Mesenchymal stem cell (in vitro differentiated cells and primary cell): Measurements from ENCODE around the gene PPP1R9A.

Experiments
- DNase-seq: peaks from one replicate; pipeline ENCODE4 v3.0.0-alpha.2; 2013
- H2AFZ ChIP-seq: one replicate; pipeline ENCODE4 v1.6.1; 2013; ENCODE audit warnings: low read depth, mild to moderate bottlenecking, control low read depth, inconsistent platforms, low read length, moderate library complexity
- H2AK5ac ChIP-seq: 2 replicates; pipeline ENCODE4 v1.6.1; 2013; ENCODE audit warnings: low read length, moderate library complexity, mild to moderate bottlenecking, inconsistent platforms; ENCODE audit not compliant: severe bottlenecking
- H2BK120ac ChIP-seq: one replicate; pipeline ENCODE4 v1.6.1; 2013; ENCODE audit warnings: low read depth, mild to moderate bottlenecking, inconsistent platforms, low read length, moderate library complexity
- H2BK12ac ChIP-seq, 2 experiments: one replicate each; pipeline ENCODE4 v1.6.1; 2013; ENCODE audit warnings: inconsistent platforms in 2 of 2, low read length in 2 of 2, mild to moderate bottlenecking in 2 of 2, moderate library complexity in 2 of 2, control low read depth in 1 of 2
- H2BK15ac ChIP-seq: one replicate; pipeline ENCODE4 v1.6.1; 2013; ENCODE audit warnings: mild to moderate bottlenecking, low read depth, inconsistent platforms; ENCODE audit not compliant: poor library complexity, severe bottlenecking
- H2BK5ac ChIP-seq: 2 replicates; pipeline ENCODE4 v1.6.1; 2013; ENCODE audit warnings: low read depth, mild to moderate bottlenecking, low read length, control low read depth, inconsistent platforms; ENCODE audit not compliant: poor library complexity, severe bottlenecking
- H3K14ac ChIP-seq, 2 experiments: one replicate each; pipeline ENCODE4 v1.6.1; 2013; ENCODE audit warnings: inconsistent platforms in 2 of 2, low read length in 2 of 2, control low read depth in 1 of 2, mild to moderate bottlenecking in 1 of 2, moderate library complexity in 1 of 2
- H3K18ac ChIP-seq, 2 experiments: one replicate each; pipeline ENCODE4 v1.6.1; 2013; ENCODE audit warnings: inconsistent platforms in 2 of 2, low read length in 2 of 2, control low read depth in 1 of 2, low read depth in 1 of 2, mild to moderate bottlenecking in 1 of 2
- H3K23ac ChIP-seq, 2 experiments: one replicate each; pipeline ENCODE4 v1.6.1; 2013; ENCODE audit warnings: inconsistent platforms in 2 of 2, low read length in 2 of 2, mild to moderate bottlenecking in 2 of 2, moderate library complexity in 2 of 2, control low read depth in 1 of 2
- H3K27ac ChIP-seq: 2 replicates; pipeline ENCODE4 v1.5.1; 2013; ENCODE audit warnings: mild to moderate bottlenecking, moderate library complexity, low read length, control low read depth, inconsistent platforms; ENCODE audit not compliant: poor library complexity, severe bottlenecking
- H3K27me3 ChIP-seq, 2 experiments: 2 replicates each; pipeline versions ENCODE4 v1.6.1 to v1.7.0; 2013; ENCODE audit warnings: low read length in 2 of 2, mild to moderate bottlenecking in 2 of 2, moderate library complexity in 2 of 2, control low read depth in 1 of 2, inconsistent platforms in 1 of 2; ENCODE audit not compliant: control insufficient read depth in 1 of 2, insufficient read depth in 1 of 2
- H3K36me3 ChIP-seq, 2 experiments: 2 replicates each; pipeline versions ENCODE4 v1.6.1 to v1.7.0; 2013; ENCODE audit warnings: low read length in 2 of 2, control low read depth in 1 of 2, inconsistent platforms in 1 of 2, low read depth in 1 of 2, mild to moderate bottlenecking in 1 of 2; ENCODE audit not compliant: insufficient read depth in 2 of 2, control insufficient read depth in 1 of 2
- H3K4ac ChIP-seq, 2 experiments: one replicate each; pipeline ENCODE4 v1.6.1; 2013; ENCODE audit warnings: inconsistent platforms in 2 of 2, low read length in 2 of 2, mild to moderate bottlenecking in 2 of 2, moderate library complexity in 2 of 2, control low read depth in 1 of 2, low read depth in 1 of 2
- H3K4me1 ChIP-seq: 2 replicates; pipeline ENCODE4 v1.6.1; 2013; ENCODE audit warnings: low read depth, low read length, control low read depth; ENCODE audit not compliant: control insufficient read depth, insufficient read depth
- H3K4me2 ChIP-seq: 2 replicates; pipeline ENCODE4 v1.6.1; 2013; ENCODE audit warnings: low read length, mild to moderate bottlenecking, inconsistent platforms; ENCODE audit not compliant: poor library complexity, severe bottlenecking
- H3K4me3 ChIP-seq, 2 experiments: 2 replicates each; pipeline versions ENCODE4 v1.5.1 to v1.7.0; 2013; ENCODE audit warnings: low read length in 2 of 2, mild to moderate bottlenecking in 2 of 2, control low read depth in 1 of 2, low read depth in 1 of 2; ENCODE audit not compliant: insufficient read depth in 1 of 2
- H3K79me1 ChIP-seq: replicated peaks from 2 replicates; pipeline ENCODE4 v1.6.1; 2013; ENCODE audit warnings: mild to moderate bottlenecking, control low read depth, low read length, inconsistent platforms; ENCODE audit not compliant: poor library complexity, severe bottlenecking
- H3K9ac ChIP-seq: 2 replicates; pipeline ENCODE4 v1.7.0; 2013; ENCODE audit warnings: mild to moderate bottlenecking, low read length, moderate library complexity
- H3K9me3 ChIP-seq: 2 replicates; pipeline ENCODE4 v1.7.0; 2013; ENCODE audit warnings: mild to moderate bottlenecking, low read length; ENCODE audit not compliant: control insufficient read depth
- H4K8ac ChIP-seq: one replicate; pipeline ENCODE4 v1.6.1; 2013; ENCODE audit warnings: inconsistent platforms, mild to moderate bottlenecking, low read length, moderate library complexity
- H4K91ac ChIP-seq: one replicate; pipeline ENCODE4 v1.6.1; 2013; ENCODE audit warnings: mild to moderate bottlenecking, low read length, inconsistent platforms
- WGBS: methylation state at CpG from one replicate; pipeline ENCODE4 v1.1.7; 2013; ENCODE audit warnings: mixed read lengths; 5-methylcytosine and 5-hydroxymethylcytosine counted together

Gene PPP1R9A

DNA sequence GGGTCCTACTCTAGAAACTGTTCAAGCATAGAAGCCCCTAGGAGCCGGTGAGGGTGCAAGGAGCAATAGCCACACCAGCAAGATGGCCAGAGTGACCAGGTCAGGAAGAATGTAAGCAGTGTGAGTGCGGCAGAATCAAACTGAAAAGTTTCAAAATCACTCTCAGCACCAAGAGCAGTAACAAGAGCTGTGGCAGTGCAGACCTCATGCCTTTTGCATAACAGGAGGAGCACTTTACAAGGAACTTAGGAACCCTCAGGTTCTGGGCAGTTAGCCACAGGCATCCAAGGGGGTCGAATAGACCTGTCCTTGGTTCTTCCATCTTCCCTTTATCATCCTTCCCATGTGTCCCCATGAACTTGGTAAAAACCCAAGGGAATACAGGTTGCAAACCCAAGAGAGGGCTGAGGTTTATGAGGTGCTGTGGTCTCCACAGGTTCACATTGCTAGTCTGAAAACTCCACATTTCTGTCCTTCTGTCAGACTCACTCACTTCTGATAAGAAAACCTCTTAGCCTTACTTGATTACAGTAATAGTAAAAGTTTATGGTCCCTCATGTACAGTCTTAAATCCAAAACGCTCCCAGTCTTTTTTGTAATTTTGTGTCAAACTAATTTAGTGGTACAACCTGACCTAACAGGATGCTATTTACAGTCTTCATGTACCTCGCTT is 338.6 kb downstream of the PPP1R9A start:
- Histone ChIP-seq H3K36me3 (no peaks in the 10 kb centered on the region), H2BK15ac (no peak overlapping the region), H4K91ac (no peak overlapping the region), H3K14ac (no peak overlapping the region), H3K79me1 (no peaks in the 10 kb centered on the region), H2BK5ac (no peak overlapping the region), H2AK5ac (no peak overlapping the region), H3K9ac (peak overlapping the region; percentile 78), H4K8ac (no peak overlapping the region), H3K27me3 (peaks cover 0 to 3% of the 10 kb centered on the region in 2 experiments), H2BK12ac (no peak overlapping the region), H2BK120ac (no peak overlapping the region), H3K4me2 (no peak overlapping the region), H2AFZ (no peak overlapping the region), H3K23ac (no peak overlapping the region), H3K4ac (no peak overlapping the region), H3K4me1 (peaks cover 2% of the 10 kb centered on the region), H3K18ac (no peak overlapping the region), H3K27ac (no peak overlapping the region), H3K4me3 (peak overlapping the region in 1 of 2 experiments; percentile 69), H3K9me3 (no peaks in the 10 kb centered on the region)
- DNase-seq: no peak
- 74% methylated on average over 5 of the region's 5 CpGs for WGBS

GRCh38 chr7:95246831-95247370 is 339.5 kb downstream of the PPP1R9A start:
- Histone ChIP-seq H3K4me2 (peak overlapping the region; percentile 74), H3K23ac (no peak overlapping the region), H3K18ac (peak overlapping the region in 1 of 2 experiments; percentile 70), H3K27me3 (peaks cover 0 to 3% of the 10 kb centered on the region in 2 experiments), H2BK12ac (no peak overlapping the region), H2BK120ac (no peak overlapping the region), H4K8ac (no peak overlapping the region), H3K9ac (peak overlapping the region; percentile 78), H2AK5ac (no peak overlapping the region), H3K4ac (no peak overlapping the region), H3K4me1 (peaks cover 2% of the 10 kb centered on the region), H2BK5ac (no peak overlapping the region), H4K91ac (no peak overlapping the region), H3K27ac (no peak overlapping the region), H3K14ac (no peak overlapping the region), H2AFZ (no peak overlapping the region), H3K79me1 (no peaks in the 10 kb centered on the region), H3K36me3 (no peaks in the 10 kb centered on the region), H2BK15ac (no peak overlapping the region), H3K9me3 (no peaks in the 10 kb centered on the region), H3K4me3 (peak overlapping the region in 1 of 2 experiments; percentile 69)
- 2% methylated on average over 4 of the region's 5 CpGs for WGBS
- peak; percentile 76 for DNase-seq

GRCh38 chr7:95250571-95250970 is 343.2 kb downstream of the PPP1R9A start:
- Histone ChIP-seq H3K79me1 (no peaks in the 10 kb centered on the region), H3K14ac (no peak overlapping the region), H3K27ac (no peak overlapping the region), H3K4me3 (no peak overlapping the region), H3K4me2 (no peak overlapping the region), H3K4me1 (peaks cover 2% of the 10 kb centered on the region), H2BK15ac (no peak overlapping the region), H2BK12ac (no peak overlapping the region), H2BK5ac (no peak overlapping the region), H3K4ac (no peak overlapping the region), H3K9me3 (no peaks in the 10 kb centered on the region), H3K9ac (no peak overlapping the region), H3K23ac (no peak overlapping the region), H2AFZ (no peak overlapping the region), H4K91ac (no peak overlapping the region), H2BK120ac (no peak overlapping the region), H4K8ac (no peak overlapping the region), H3K27me3 (no peaks in the 10 kb centered on the region), H2AK5ac (no peak overlapping the region), H3K18ac (no peak overlapping the region), H3K36me3 (no peaks in the 10 kb centered on the region)
- 88% methylated on average over 6 of the region's 6 CpGs for WGBS
- DNase-seq: no peak

DNA sequence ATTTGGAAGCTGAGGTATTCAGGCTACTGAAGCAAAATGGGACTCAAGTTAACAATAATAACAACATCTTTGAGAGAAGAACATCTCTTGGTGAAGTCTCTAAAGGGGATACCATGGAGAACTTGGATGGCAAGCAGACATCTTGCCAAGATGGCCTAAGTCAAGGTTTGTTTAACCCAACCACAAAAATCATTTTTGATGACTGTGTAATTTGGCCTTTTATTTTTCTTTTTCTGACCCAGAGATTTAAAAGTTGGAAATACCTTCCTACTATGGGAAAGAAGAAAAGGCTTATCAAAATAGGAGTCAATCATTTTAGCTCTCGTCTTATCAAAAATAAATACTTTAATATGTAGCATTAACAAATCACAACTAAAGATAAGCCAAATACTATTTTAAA is 344.6 kb downstream of the PPP1R9A start:
- H3K9me3 ChIP-seq: no peaks in the 10 kb centered on the region
- H2BK12ac ChIP-seq: no peak overlapping the region
- H3K18ac ChIP-seq: no peak overlapping the region
- H2BK120ac ChIP-seq: no peak overlapping the region
- no peak overlapping the region for H3K4me2 ChIP-seq
- no peak overlapping the region for H3K23ac ChIP-seq
- WGBS: no CpG with 5 or more reads among the region's 1 CpG
- no peaks in the 10 kb centered on the region for H3K79me1 ChIP-seq
- no peak overlapping the region for H2BK5ac ChIP-seq
- H2AK5ac ChIP-seq: no peak overlapping the region
- no peak overlapping the region for H2BK15ac ChIP-seq
- H4K91ac ChIP-seq: no peak overlapping the region
- H3K9ac ChIP-seq: no peak overlapping the region
- H4K8ac ChIP-seq: no peak overlapping the region
- no peaks in the 10 kb centered on the region for H3K27me3 ChIP-seq
- no peak overlapping the region for H3K4me3 ChIP-seq
- H3K14ac ChIP-seq: no peak overlapping the region
- H2AFZ ChIP-seq: no peak overlapping the region
- no peak for DNase-seq
- no peak overlapping the region for H3K27ac ChIP-seq
- H3K36me3 ChIP-seq: no peaks in the 10 kb centered on the region
- no peaks in the 10 kb centered on the region for H3K4me1 ChIP-seq
- H3K4ac ChIP-seq: no peak overlapping the region
